NOMO-1 treated with dmso at 0.1 percent for 144 hours (cell line): ENCODE measurements around the gene DNAJC1.
"Not testable (repeated sequence)": the region's sequence is repeated elsewhere in the genome, so short reads cannot be mapped to it uniquely, and the experiment has no call there.

Experiments used
- DNase-seq: peaks from one replicate; lab custom pipeline; 2025; ENCODE audit not compliant: unreplicated experiment; lab: John Stamatoyannopoulos, UW

DNAJC1 gene

GRCh38 chr10:21910798-21911197 lies 92.7 kb downstream of the DNAJC1 start:
- no peak for DNase-seq

GRCh38 chr10:21907436-21907835 lies 96.1 kb downstream of the DNAJC1 start:
- DNase-seq = no peak

- DNase-seq = no peak
Observed at GRCh38 chr10:21904930-21905329, 98.6 kb downstream of the DNAJC1 start.

DNA sequence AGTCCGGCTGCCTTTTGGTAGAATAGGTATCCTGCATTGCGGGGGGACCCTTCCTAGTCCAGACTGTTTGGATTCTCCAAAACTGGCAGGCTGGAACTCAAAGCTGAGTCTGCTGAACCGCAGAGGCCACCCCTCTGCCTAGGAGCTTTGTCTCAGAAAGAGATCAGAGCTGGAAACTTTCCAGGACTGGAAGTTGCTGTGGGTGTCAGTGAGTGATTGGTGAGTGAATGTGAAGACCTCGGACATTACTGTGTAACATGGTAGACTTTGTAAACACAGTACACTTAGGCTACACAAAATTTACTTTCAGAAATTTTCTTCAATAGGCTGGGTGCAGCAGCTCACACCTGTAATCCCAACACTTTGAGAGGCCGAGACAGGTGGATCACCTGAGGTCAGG lies 103.8 kb downstream of the DNAJC1 start:
- DNase-seq = no peak

DNA sequence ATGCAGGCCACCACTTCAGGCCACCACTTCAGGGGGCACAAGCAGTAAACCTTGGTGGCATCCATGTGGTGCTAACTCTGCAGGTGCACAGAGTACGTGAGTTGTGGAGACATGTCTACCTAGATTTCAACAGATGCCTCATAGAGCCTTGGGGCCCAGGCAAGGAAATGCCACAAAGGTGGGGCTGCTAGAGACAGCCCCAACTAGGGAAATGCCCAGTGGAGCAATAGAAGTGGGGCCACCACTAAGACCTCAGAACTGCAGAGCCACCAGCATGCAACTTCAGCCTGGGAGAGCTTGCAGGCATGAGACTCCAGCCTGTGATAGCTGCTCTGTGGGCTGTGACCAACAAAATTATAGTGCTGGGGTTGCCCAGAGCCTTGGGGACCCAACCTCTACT lies 107.6 kb downstream of the DNAJC1 start:
- DNase-seq = no peak

- DNase-seq = no peak
Observed at GRCh38 chr10:21894648-21895342, 108.7 kb downstream of the DNAJC1 start.

- no peak for DNase-seq
Observed at GRCh38 chr10:21891439-21891838, 112.1 kb downstream of the DNAJC1 start.

DNA sequence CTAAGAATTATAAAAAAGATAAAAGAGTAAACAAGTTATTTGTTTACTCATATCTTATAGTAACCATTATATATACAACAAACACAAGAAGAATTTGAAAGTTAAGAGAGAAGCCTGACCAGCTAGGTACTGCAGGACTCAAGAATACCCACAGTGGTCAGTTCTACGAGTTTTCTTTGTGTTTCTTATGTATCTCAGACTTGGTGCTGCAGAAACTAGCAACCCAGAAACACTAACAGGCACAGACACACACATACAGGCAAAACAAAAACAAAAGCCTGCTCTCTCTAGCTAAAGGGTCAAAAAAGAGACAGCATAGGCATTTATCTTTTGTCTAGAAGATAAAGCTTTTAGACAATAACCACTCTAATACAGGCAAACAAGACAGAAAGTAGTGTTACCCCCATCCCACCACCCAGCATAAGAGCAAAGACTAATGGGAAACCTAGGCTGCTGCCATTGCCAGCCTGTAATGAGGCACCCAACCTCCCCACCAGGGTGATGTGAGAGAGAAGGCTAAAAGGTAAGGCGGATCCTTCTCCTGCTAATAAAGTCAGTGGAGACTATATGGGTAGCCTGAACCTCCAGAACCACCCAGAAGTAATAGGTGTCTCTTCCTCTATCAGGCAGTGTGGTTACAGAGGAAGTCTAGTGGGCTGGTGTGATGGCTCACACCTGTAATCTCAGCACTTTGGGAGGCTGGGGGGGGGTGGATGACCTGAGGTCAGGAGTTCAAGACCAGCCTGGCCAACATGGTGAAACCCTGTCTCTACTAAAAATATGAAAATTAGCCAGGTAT lies 113.9 kb downstream of the DNAJC1 start:
- no peak for DNase-seq

- DNase-seq = no peak
Observed at GRCh38 chr10:21888959-21889358, 114.6 kb downstream of the DNAJC1 start.

DNA sequence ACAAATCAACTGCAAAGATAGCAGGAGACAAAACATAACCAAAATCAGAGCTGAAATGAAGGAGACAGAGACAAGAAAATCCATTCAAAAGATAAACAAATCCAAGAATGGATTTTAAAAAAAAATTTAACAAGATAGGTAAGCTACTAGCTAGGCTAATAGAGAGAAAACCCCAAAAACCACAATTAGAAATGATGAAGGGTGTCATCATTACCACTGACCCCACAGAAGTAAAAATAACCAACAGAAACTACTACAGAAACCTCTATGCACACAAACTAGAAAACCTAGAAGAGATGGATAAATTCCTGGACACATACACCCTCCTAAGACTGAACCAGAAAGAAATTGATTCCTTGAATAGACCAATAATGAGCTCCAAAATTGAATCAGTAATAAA lies 117.6 kb downstream of the DNAJC1 start:
- DNase-seq = no peak

DNA sequence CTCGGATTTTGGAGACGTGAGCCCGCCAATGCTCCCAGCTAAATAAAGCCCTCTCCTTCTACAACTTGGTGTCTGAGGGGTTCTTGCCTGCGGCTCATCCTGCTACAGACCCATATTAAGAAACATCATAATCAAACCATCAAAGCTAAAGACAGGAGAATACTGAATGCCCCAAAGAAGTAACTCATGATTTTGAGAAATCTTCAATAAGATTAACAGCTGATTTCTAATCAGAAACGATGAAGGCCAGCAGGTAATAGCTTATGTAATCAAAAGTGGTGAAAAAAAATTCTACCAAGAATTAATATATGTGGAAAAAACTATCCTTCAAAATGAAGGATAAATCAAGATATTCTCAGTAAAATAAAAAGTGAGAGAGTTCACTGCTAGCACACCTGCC lies 130.3 kb downstream of the DNAJC1 start:
- DNase-seq = no peak

DNA sequence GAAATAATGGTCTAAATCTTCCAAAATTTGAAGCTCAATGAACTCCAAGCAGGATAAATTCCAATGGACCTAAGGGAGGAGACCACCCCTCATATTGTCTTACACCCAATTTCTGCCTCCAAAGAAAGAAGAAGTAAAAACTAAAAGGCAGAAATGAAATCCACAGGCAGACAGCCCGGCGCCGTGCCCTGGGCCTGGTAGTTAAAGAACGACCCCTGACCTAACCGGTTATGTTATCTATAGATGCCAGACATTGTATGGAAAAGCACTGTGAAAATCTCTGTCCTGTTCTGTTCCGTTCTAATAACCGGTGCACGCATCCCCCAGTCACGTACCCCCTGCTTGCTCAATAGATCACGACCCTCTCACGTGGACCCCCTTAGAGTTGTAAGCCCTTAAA lies 130.8 kb downstream of the DNAJC1 start:
- not testable (repeated sequence) for DNase-seq

- no peak for DNase-seq
Observed at GRCh38 chr10:21870849-21871248, 132.7 kb downstream of the DNAJC1 start.

DNA sequence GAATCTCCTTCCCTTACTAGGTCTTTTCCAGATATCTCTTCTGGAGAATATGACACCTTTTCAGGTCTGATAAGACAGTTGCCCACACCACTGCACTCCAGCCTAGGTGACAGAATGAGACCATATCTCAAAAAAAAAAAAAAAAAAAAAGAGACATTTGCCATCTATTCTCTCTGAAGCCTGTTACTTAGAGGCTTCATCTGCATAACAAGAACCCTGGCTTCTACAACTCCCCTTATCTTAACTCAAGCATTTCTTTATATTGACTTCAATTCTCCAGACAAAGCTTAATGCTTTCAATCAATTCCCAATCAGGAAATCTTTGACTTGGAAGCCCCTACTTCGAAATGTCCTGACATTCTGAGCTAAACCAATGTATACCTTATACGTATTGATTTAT lies 134.4 kb downstream of the DNAJC1 start:
- not testable (repeated sequence) for DNase-seq

DNA sequence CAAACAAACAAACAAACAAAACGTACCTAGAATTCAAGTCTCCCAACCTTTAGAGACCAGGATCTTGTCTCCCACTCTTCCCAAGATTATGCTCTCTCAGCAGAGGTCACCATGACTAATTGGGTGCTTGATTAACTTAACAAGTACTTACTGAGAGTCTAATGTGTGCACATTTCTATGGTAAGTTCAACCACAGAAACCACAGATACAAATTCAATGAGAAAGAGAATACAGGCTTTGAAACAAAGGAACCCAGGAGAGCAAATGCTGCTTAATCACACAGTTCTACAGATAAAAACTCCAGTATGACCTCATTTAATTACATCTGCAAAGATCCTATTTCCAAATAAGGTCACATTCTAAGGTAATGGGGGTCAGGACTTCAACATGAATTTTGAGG lies 142.8 kb downstream of the DNAJC1 start:
- DNase-seq = no peak

GRCh38 chr10:21858455-21858854 lies 145.1 kb downstream of the DNAJC1 start:
- no peak for DNase-seq

- DNase-seq = no peak
Observed at GRCh38 chr10:21849607-21850006, 153.9 kb downstream of the DNAJC1 start.

- no peak for DNase-seq
Observed at GRCh38 chr10:21843645-21844044, 159.9 kb downstream of the DNAJC1 start.

GRCh38 chr10:21841273-21841672 lies 162.3 kb downstream of the DNAJC1 start:
- DNase-seq = not testable (repeated sequence)

GRCh38 chr10:21837487-21837886 lies 166.0 kb downstream of the DNAJC1 start:
- DNase-seq = not testable (repeated sequence)

- DNase-seq = not testable (repeated sequence)
Observed at GRCh38 chr10:21834574-21834973, 169.0 kb downstream of the DNAJC1 start.

GRCh38 chr10:21832821-21833130 lies 170.8 kb downstream of the DNAJC1 start:
- DNase-seq = no peak
